CD8-positive, alpha-beta memory T cell (primary cell): ENCODE results near the gene NHERF1. TPM values are rescaled to one million over a fixed set of nuclear protein-coding genes. Genes with fewer than 3 reads are reported as not detected.

Experiments used
- CTCF ChIA-PET: fragments of 350-600 bp; sonication (Branson Sonifier 250); formaldehyde crosslinking; loops from one replicate; lab custom pipeline; 2021; ENCODE audit warnings: antibody characterized with exemption; lab: Charles Lee
- POLR2A ChIA-PET: fragments of 350-600 bp; sonication (Branson Sonifier 250); formaldehyde crosslinking; loops from one replicate; lab custom pipeline; 2021; ENCODE audit warnings: antibody characterized with exemption; lab: Charles Lee
- DNase-seq, 5 donors: peaks; one replicate each; pipeline versions ENCODE4 v3.0.0 to v3.0.0-alpha.2; 2020 to 2022; ENCODE audit warnings: mixed read lengths in 1 of 5
- H3K27ac ChIP-seq: one replicate; pipeline ENCODE4 v1.7.0; 2013; ENCODE audit warnings: low read depth, mild to moderate bottlenecking, low read length, moderate library complexity
- H3K27me3 ChIP-seq: 2 replicates; pipeline ENCODE4 v1.7.0; 2013; ENCODE audit warnings: low read length, mild to moderate bottlenecking; ENCODE audit not compliant: insufficient read depth, poor library complexity, severe bottlenecking
- H3K36me3 ChIP-seq: 2 replicates; pipeline ENCODE4 v1.7.0; 2013; ENCODE audit warnings: mild to moderate bottlenecking, low read length, moderate library complexity; ENCODE audit not compliant: insufficient read depth
- H3K4me1 ChIP-seq: 2 replicates; pipeline ENCODE4 v1.7.0; 2013; ENCODE audit warnings: mild to moderate bottlenecking, low read length, moderate library complexity; ENCODE audit not compliant: insufficient read depth
- H3K4me3 ChIP-seq: 2 replicates; pipeline ENCODE4 v1.7.0; 2013; ENCODE audit warnings: mild to moderate bottlenecking, low read length
- H3K9me3 ChIP-seq: 2 replicates; pipeline ENCODE4 v1.7.0; 2013; ENCODE audit warnings: mild to moderate bottlenecking, low read length
- H3K27ac Mint-ChIP-seq, 8 donors: one replicate each; pipeline ENCODE4 v1.8.0; 2020 to 2021; ENCODE audit warnings: mixed read lengths in 8 of 8, mild to moderate bottlenecking in 6 of 8, inconsistent platforms in 3 of 8, moderate library complexity in 3 of 8
- H3K27me3 Mint-ChIP-seq, 2 donors: one replicate each; pipeline ENCODE4 v1.8.0; 2020 to 2021; ENCODE audit warnings: mixed read lengths in 2 of 2, mild to moderate bottlenecking in 1 of 2, moderate library complexity in 1 of 2
- H3K36me3 Mint-ChIP-seq, 3 donors: one replicate each; pipeline ENCODE4 v1.8.0; 2020 to 2021; ENCODE audit warnings: mixed read lengths in 3 of 3, inconsistent platforms in 1 of 3, mild to moderate bottlenecking in 1 of 3
- H3K4me1 Mint-ChIP-seq, 3 donors: one replicate each; pipeline ENCODE4 v1.8.0; 2020 to 2021; ENCODE audit warnings: mixed read lengths in 3 of 3, inconsistent platforms in 1 of 3, mild to moderate bottlenecking in 1 of 3
- H3K4me3 Mint-ChIP-seq, 7 donors: one replicate each; pipeline ENCODE4 v1.8.0; 2020 to 2021; ENCODE audit warnings: mixed read lengths in 7 of 7, mild to moderate bottlenecking in 6 of 7, moderate library complexity in 4 of 7, inconsistent platforms in 2 of 7
- H3K9me3 Mint-ChIP-seq, 5 donors: one replicate each; pipeline ENCODE4 v1.8.0; 2020 to 2022; ENCODE audit warnings: mixed read lengths in 5 of 5, mild to moderate bottlenecking in 3 of 5, moderate library complexity in 2 of 5, inconsistent platforms in 1 of 5
- polyA plus RNA-seq: library from polyadenylated mRNA; unstranded; fragments of 300-500 nt; fragmentation: Illumina TruSeq; gene quantifications from one replicate; pipeline ENCODE4 v1.2.3, GENCODE V29; 2021
- total RNA-seq, 2 experiments: library from RNA; stranded (reverse); gene quantifications; one replicate each; pipeline ENCODE4 v1.2.3, GENCODE V29; 2021

NHERF1 gene
- total and polyA plus RNA-seq, 3 experiments from 2014 or later = 131 to 674 (median 133) TPM

DNA sequence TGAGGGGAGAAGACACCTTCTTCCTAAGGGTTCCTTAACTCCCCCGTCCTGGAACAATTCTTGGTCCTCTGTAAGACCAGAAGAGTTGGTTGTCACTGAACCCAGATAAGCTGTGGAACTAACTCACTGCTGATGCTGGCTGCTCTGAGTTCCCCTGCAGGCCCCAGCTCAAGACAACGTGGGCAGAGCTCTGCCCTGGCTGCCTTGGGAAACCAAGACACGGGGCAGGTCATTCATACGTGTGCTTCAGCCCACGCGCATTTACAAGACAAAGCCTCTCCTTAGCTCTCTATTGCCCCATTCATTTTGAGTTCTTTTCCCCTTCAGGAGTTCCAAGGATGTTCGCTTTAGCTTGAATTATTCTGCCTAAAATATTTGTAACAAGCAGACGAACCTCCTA, 31.1 kb downstream of the NHERF1 start:
- H3K27ac ChIP-seq = peak overlapping the region; percentile 9
- peaks cover 0 to 24% (median 6%) of the 10 kb centered on the region in 3 donors for H3K36me3 Mint-ChIP-seq
- peak overlapping the region; percentile 80 to 98 (median 97) for H3K27ac Mint-ChIP-seq
- DNase-seq = no peak
- POLR2A ChIA-PET = interaction anchor here (0.7 to 1.5 kb wide), 4 partner anchors 9 to 122 kb away, joined by 3 to 6 read pairs (median 4); no protein-coding TSS in a partner anchor
- CTCF ChIA-PET = interaction anchor here (1.0 to 13.7 kb wide), 8 partner anchors 9 to 122 kb away, joined by 4 to 214 read pairs (median 17); no protein-coding TSS in a partner anchor
- H3K4me1 ChIP-seq = peaks cover 65% of the 10 kb centered on the region
- peaks cover 64 to 74% (median 68%) of the 10 kb centered on the region in 3 donors for H3K4me1 Mint-ChIP-seq
- H3K27me3 ChIP-seq = no peaks in the 10 kb centered on the region
- no peaks in the 10 kb centered on the region for H3K9me3 ChIP-seq
- H3K27me3 Mint-ChIP-seq = no peaks in the 10 kb centered on the region
- no peaks in the 10 kb centered on the region for H3K36me3 ChIP-seq
- peak overlapping the region; percentile 71 to 88 (median 76) for H3K4me3 Mint-ChIP-seq
- peak overlapping the region; percentile 20 for H3K4me3 ChIP-seq
- no peaks in the 10 kb centered on the region for H3K9me3 Mint-ChIP-seq

DNA sequence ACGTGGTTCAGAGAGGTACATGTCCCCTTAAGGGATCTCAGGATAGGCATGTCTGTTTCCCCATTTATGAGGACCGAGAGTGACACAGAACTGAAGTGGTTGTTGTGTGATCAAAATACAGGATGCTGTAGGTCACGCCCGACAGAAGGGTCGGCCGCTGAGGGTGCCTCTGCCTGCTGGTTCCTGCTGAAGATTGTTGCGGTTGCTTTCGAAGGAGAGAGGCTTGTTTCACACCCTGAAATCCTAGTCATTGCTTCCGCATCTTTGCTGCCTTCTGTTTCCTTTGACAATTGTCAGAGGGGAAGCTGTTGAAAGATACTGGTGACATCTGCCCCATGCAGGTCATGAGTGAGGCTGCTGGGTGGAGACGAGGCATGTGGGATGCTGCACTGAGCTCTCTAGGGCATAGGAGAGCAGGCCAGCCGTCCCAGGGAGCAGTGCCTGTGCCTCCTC, 31.5 kb downstream of the NHERF1 start:
- Histone ChIP-seq H3K27ac (peak overlapping the region; percentile 9), H3K4me1 (peaks cover 65% of the 10 kb centered on the region), H3K36me3 (no peaks in the 10 kb centered on the region), H3K4me3 (peak overlapping the region; percentile 32), H3K9me3 (no peaks in the 10 kb centered on the region), H3K27me3 (no peaks in the 10 kb centered on the region)
- CTCF ChIA-PET = interaction anchor here (0.8 to 13.7 kb wide), 9 partner anchors 10 to 122 kb away, joined by 4 to 214 read pairs (median 13); no protein-coding TSS in a partner anchor
- Mint-ChIP-seq H3K4me1 (peaks cover 67 to 77% (median 73%) of the 10 kb centered on the region in 3 donors), H3K4me3 (peak overlapping the region; percentile 71 to 88 (median 76)), H3K9me3 (no peaks in the 10 kb centered on the region), H3K27ac (peak overlapping the region; percentile 80 to 98 (median 97)), H3K27me3 (no peaks in the 10 kb centered on the region), H3K36me3 (peaks cover 0 to 24% (median 6%) of the 10 kb centered on the region in 3 donors)
- DNase-seq = peak; percentile 33 to 79 (median 76)
- POLR2A ChIA-PET = interaction anchor here (0.6 to 1.5 kb wide), 5 partner anchors 9 to 123 kb away, joined by 3 to 6 read pairs (median 4); no protein-coding TSS in a partner anchor

DNA sequence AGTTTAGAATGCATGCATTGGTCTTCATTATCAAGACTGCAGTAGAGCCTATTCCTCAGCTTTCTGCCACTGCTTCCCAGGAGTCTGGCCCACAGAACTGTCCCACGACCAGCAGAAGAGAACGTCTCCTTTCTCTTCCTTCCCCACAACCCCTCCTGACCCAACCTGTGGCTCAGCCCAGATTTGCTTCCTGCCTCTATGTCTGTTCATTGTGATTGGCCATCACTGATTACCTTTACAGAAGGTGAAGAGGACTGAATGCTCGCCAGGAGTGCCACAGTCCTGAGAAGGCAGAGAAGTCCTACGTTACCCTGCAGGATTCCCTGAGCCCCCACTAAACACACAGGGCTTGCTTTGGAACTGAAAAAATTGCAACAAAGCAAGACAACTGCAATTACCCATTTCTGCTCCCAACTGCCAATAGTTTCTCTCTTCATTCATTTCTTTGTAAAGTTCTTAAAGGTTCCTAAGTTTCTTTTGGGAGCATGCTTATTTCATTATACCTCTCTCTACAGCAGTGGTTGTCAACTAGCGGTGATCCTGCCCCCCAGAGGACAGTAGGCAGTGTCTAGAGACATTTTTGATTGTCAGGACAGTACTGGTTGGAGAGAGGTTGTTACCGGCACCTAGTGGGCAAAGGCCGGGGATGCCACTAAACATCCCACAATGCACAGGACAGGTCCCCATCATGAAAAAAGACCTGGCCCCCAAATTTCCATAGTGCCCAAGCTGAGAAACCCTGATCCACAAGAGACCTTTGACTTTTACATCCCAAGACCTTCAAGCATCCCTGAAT, 32.2 kb downstream of the NHERF1 start:
- no peaks in the 10 kb centered on the region for H3K27me3 Mint-ChIP-seq
- peaks cover 0 to 30% (median 6%) of the 10 kb centered on the region in 3 donors for H3K36me3 Mint-ChIP-seq
- Histone ChIP-seq H3K27ac (peak overlapping the region; percentile 9), H3K27me3 (no peaks in the 10 kb centered on the region), H3K4me3 (peak overlapping the region; percentile 32), H3K36me3 (no peaks in the 10 kb centered on the region), H3K4me1 (peaks cover 65% of the 10 kb centered on the region), H3K9me3 (no peaks in the 10 kb centered on the region)
- H3K27ac Mint-ChIP-seq = peak overlapping the region; percentile 85 to 98 (median 97)
- no peaks in the 10 kb centered on the region for H3K9me3 Mint-ChIP-seq
- H3K4me1 Mint-ChIP-seq = peaks cover 64 to 75% (median 70%) of the 10 kb centered on the region in 3 donors
- ChIA-PET POLR2A (interaction anchor here (0.6 to 1.5 kb wide), 6 partner anchors 10 to 123 kb away, joined by 3 to 6 read pairs (median 4); no protein-coding TSS in a partner anchor), CTCF (interaction anchor here (0.8 to 13.7 kb wide), 12 partner anchors 10 to 123 kb away, joined by 3 to 214 read pairs (median 12); partner anchors contain the start of gene RAB37)
- H3K4me3 Mint-ChIP-seq = peak overlapping the region; percentile 71 to 88 (median 76)
- peak in 2 of 5 donors; percentile 38 to 63 for DNase-seq

DNA sequence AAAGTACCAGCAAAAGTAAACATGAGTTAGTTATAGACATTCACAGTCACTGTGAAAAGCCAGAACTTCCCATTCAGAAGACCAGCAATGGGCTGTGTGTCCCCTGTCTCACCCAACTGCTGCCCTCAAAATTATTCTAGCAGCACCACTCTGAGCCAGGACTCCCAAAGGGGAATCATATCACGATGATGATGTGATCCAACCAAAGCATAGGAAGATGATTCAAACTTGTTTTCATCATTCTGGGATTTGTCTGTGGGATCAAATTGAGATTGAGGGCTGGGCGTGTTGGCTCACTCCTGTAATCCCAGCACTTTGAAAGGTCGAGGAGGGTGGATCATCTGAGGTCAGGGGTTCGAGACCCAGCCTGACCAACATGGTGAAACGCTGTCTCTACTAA, 34.1 kb downstream of the NHERF1 start:
- Mint-ChIP-seq H3K4me3 (no peak overlapping the region), H3K27me3 (no peaks in the 10 kb centered on the region), H3K4me1 (peaks cover 54 to 58% (median 56%) of the 10 kb centered on the region in 3 donors), H3K36me3 (peaks cover 0 to 36% (median 10%) of the 10 kb centered on the region in 3 donors), H3K9me3 (no peaks in the 10 kb centered on the region), H3K27ac (peak overlapping the region in 5 of 8 donors; percentile 54 to 91 (median 68))
- Histone ChIP-seq H3K27ac (no peak overlapping the region), H3K4me3 (no peak overlapping the region), H3K27me3 (no peaks in the 10 kb centered on the region), H3K4me1 (peaks cover 66% of the 10 kb centered on the region), H3K9me3 (no peaks in the 10 kb centered on the region), H3K36me3 (no peaks in the 10 kb centered on the region)
- CTCF ChIA-PET = interaction anchor here (1.3 to 3.1 kb wide), 4 partner anchors 10 to 125 kb away, joined by 3 to 24 read pairs (median 10); no protein-coding TSS in a partner anchor
- POLR2A ChIA-PET = no interaction called here
- DNase-seq = no peak

DNA sequence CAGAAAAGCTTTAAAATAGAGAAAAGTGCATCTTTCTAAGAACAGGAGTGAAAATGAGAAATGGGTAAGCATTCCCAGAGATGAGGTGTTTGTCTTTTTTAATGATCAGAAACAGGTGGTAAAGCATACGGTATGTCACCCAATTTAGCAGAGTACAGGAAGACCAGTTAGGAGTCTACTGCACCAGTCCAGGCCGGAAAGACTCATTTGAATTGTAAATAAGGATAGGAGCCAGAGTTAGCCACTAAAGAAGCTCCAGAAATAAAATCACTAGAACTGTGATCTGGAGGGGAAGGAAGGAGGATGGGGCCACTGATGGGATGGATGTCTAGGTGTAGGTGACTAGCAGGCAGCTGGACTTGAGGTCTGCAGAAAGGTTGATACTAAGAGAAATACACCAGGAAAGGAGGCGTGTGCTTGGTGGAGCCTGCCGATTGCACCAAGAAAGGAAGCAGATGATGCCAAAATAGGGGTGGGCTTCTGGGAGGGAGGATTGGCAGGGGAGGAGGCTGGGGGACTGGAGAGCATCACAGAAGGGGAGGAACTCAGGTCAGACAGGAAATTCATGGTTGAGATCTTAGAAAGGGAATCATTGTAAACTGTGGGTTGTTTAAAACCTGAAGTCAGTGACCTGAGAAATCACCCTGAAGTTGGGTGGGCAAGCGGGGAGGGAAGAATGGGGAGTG, 35.8 kb downstream of the NHERF1 start:
- Mint-ChIP-seq H3K4me1 (peaks cover 39 to 50% (median 44%) of the 10 kb centered on the region in 3 donors), H3K27me3 (no peaks in the 10 kb centered on the region), H3K4me3 (peak overlapping the region in 1 of 7 donors; percentile 44), H3K9me3 (no peaks in the 10 kb centered on the region), H3K27ac (peak overlapping the region in 4 of 8 donors; percentile 17 to 79 (median 54)), H3K36me3 (peaks cover 0 to 44% (median 13%) of the 10 kb centered on the region in 3 donors)
- H3K36me3 ChIP-seq = no peaks in the 10 kb centered on the region
- H3K9me3 ChIP-seq = no peaks in the 10 kb centered on the region
- DNase-seq = no peak
- ChIA-PET CTCF (interaction anchor here (0.9 to 3.1 kb wide), 3 partner anchors 8 to 127 kb away, joined by 3 to 24 read pairs (median 11); no protein-coding TSS in a partner anchor), POLR2A (interaction anchor here (0.7 kb wide), 1 partner anchor 397 kb away, joined by 8 read pairs; no protein-coding TSS in a partner anchor)
- no peaks in the 10 kb centered on the region for H3K27me3 ChIP-seq
- no peak overlapping the region for H3K4me3 ChIP-seq
- peaks cover 53% of the 10 kb centered on the region for H3K4me1 ChIP-seq
- no peak overlapping the region for H3K27ac ChIP-seq

DNA sequence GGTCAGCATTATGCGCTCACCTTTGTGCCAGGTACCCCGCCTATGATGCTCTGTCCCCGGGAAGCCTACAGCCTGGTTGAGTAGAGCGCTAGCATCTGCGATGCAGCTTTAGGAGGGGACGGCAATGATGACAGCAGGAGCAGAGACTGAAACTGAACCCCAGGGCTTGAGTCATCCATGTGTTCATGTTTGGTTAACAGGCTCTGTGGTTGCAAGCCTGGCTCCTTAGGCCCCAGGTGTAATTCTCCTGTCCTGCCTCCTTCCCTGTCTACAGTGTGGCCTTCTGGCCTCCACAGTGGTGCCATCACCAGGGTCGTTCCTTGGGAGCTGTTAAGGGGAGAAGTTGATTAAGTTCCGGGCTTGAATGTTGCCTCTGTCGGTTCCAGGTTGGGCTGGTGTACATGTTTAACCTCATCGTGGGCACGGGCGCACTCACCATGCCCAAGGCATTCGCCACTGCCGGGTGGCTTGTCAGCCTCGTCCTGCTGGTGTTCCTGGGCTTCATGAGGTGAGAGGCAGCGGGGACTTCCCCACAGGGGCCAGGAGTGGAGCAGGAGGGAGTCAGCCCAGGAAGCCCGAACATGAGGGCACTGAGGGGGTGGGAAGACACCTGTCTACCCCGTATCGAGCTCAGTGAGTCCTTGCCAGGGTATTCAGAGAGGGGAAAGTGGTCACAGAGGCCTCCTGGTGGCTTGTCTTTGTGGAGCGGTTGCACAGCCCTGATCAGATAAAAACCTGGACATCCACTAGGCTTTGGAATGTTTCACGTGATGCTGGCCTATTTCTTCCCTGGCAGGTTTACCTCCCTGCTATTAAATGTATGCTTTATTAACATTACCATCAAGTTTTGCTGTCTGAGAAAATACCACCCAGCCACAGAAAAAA, 36.9 kb downstream of the NHERF1 start:
- no peaks in the 10 kb centered on the region for H3K27me3 ChIP-seq
- H3K27ac Mint-ChIP-seq = peak overlapping the region in 1 of 8 donors; percentile 12
- CTCF ChIA-PET = interaction anchor here (1.3 kb wide), 1 partner anchor 41 kb away, joined by 6 read pairs; no protein-coding TSS in a partner anchor
- DNase-seq = no peak
- H3K36me3 ChIP-seq = no peaks in the 10 kb centered on the region
- POLR2A ChIA-PET = no interaction called here
- no peaks in the 10 kb centered on the region for H3K9me3 ChIP-seq
- peaks cover 47% of the 10 kb centered on the region for H3K4me1 ChIP-seq
- H3K4me3 Mint-ChIP-seq = no peak overlapping the region
- peaks cover 0 to 50% (median 12%) of the 10 kb centered on the region in 3 donors for H3K36me3 Mint-ChIP-seq
- H3K4me3 ChIP-seq = no peak overlapping the region
- H3K9me3 Mint-ChIP-seq = no peaks in the 10 kb centered on the region
- peaks cover 32 to 44% (median 33%) of the 10 kb centered on the region in 3 donors for H3K4me1 Mint-ChIP-seq
- no peaks in the 10 kb centered on the region for H3K27me3 Mint-ChIP-seq
- no peak overlapping the region for H3K27ac ChIP-seq

DNA sequence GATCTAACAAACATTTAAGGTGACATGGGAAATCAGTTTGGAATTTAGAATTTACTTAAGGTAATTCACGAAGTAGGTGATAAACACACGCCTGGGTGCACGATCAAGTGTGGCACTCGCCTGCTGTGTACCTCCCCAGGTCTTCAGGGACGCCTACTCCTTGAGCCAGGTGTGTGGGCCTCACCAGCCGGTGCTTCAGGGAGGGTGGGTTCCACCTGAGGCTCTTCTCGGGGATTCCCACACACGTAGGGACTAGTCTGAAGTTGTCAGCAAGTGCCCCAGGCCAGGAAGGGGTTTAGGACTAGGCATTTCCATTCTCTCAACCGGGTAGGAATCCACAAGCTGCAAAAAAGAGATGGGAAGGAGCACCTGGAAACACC, 37.5 kb downstream of the NHERF1 start:
- CTCF ChIA-PET = interaction anchor here (1.3 kb wide), 1 partner anchor 41 kb away, joined by 6 read pairs; no protein-coding TSS in a partner anchor
- Mint-ChIP-seq H3K9me3 (no peaks in the 10 kb centered on the region), H3K4me3 (no peak overlapping the region), H3K27me3 (no peaks in the 10 kb centered on the region), H3K27ac (no peak overlapping the region), H3K4me1 (peaks cover 32 to 44% (median 33%) of the 10 kb centered on the region in 3 donors), H3K36me3 (peaks cover 0 to 53% (median 12%) of the 10 kb centered on the region in 3 donors)
- Histone ChIP-seq H3K9me3 (no peaks in the 10 kb centered on the region), H3K4me1 (peaks cover 47% of the 10 kb centered on the region), H3K27me3 (no peaks in the 10 kb centered on the region), H3K27ac (no peak overlapping the region), H3K36me3 (no peaks in the 10 kb centered on the region), H3K4me3 (no peak overlapping the region)
- DNase-seq = no peak
- POLR2A ChIA-PET = no interaction called here
